Measurements from ENCODE around the gene GOLGA6C. TPM values are rescaled to one million over a fixed set of nuclear protein-coding genes. Genes with fewer than 3 reads are reported as not detected.
"Not testable (repeated sequence)": the region's sequence is repeated elsewhere in the genome, so short reads cannot be mapped to it uniquely, and the experiment has no call there.

Gene GOLGA6C
- total RNA-seq, 1 donor from 2014 or later = not detected

GRCh38 chr15:75227663-75228280, 30.4 kb upstream of the GOLGA6C start:
- no peak for DNase-seq (ENCODE audit: low read depth)

GRCh38 chr15:75228787-75229186, 29.3 kb upstream of the GOLGA6C start:
- DNase-seq (ENCODE audit: low read depth) = no peak

- no peak for DNase-seq (ENCODE audit: low read depth)
Measured at GRCh38 chr15:75229191-75230015, 28.7 kb upstream of the GOLGA6C start.

DNA sequence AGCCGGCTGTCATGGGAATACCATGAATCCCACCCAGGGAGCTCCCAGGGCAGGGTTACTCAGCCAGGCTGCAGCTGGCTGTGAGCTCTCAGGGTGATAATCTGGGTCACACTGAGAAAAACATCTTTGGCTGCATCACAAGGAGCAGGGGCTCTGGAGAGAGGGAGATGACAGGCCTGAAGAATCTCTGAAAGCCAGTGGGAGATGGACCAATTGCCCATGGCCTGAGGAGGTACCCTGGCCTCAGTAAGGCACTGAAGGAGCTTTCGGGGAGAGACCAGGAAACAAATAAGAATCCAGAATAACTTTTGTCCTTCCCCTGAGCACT, 28.2 kb upstream of the GOLGA6C start:
- DNase-seq (ENCODE audit: low read depth) = peak; percentile 9

GRCh38 chr15:75230551-75231371, 27.4 kb upstream of the GOLGA6C start:
- DNase-seq (ENCODE audit: low read depth) = no peak

DNA sequence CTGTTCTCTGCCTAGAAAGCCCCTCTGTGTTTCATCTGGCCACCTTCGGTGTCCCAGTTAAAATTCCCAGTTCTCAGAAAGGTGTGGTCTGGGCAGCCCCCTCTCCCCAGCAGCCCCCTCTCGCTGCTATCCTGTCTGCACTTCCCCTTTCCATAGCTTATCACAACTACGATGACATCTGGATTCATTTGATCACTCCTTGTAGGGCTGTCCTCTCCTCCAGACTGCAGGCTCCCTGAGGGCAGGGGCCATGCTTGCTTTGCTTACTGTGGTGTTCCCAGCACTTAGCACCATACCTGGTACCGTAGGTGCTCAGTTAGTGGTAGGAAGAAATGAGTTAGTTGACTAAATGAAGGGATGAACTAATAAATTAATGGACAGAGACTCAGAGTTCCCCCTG, 26.3 kb upstream of the GOLGA6C start:
- no peak for DNase-seq (ENCODE audit: low read depth)

GRCh38 chr15:75232252-75232813, 25.8 kb upstream of the GOLGA6C start:
- DNase-seq (ENCODE audit: low read depth) = no peak

DNA sequence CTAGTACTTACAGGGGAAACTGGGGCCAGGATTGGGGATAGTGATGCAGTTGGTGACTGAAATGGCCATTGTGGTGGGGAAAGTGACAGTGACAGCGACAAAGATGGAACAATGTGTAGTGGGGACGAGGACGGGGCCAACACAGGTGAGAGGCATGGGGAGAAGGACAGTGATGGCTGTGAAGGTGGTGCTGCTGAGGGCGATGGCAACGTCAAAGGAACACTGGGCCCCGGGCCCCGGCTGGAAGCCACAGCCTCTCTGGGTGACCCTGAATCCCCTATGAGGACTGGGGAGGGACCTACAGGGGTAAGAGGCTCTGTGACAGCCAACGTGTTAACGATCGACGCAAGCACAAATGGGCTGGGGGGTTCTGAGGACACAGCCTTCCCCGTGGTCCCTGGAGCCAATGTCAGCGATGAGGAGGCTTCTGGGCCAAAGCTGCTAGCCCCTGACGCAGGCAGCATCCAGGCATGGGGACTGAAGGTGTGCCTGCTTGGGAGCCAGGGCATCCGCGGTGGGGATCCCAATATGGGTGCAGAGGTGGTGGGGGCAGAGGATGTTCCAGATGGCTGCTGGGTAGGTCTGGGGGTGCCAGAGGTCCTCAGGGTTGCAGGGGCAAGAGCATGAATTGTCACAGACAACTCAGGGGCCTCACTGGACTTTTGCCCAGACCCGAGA, 25.2 kb upstream of the GOLGA6C start:
- DNase-seq (ENCODE audit: low read depth) = no peak

GRCh38 chr15:75233504-75234190, 24.5 kb upstream of the GOLGA6C start:
- DNase-seq (ENCODE audit: low read depth) = no peak

DNA sequence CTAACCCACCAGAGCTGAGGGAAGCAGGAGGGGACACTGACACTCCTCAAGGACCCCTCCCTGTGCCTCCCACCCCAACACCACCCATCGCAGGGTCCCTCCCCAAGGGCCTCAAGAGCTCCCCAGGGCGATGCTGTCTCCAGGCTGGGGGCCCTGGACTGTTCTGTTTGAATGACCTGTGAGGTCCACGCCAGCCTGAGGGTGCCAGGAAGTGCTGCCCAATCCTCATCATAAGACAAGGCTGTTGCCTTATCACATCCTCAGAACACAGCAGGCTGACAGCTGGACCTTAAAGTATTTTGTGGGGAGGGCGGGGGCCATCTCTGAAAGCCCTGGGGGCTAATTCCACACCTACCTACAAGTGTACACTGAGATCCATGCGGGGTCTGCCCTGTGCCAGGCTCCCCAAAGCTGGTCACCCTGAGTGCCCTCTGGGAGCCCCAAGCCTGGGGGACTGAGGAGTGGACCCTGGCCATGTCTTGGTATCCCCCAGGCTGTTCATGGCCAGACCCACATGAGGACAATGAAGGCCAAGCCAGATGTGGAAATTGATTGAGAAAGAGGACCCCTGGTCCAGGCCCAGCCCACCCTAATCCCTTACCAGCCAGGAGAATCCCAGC, 23.8 kb upstream of the GOLGA6C start:
- DNase-seq (ENCODE audit: low read depth) = no peak

DNA sequence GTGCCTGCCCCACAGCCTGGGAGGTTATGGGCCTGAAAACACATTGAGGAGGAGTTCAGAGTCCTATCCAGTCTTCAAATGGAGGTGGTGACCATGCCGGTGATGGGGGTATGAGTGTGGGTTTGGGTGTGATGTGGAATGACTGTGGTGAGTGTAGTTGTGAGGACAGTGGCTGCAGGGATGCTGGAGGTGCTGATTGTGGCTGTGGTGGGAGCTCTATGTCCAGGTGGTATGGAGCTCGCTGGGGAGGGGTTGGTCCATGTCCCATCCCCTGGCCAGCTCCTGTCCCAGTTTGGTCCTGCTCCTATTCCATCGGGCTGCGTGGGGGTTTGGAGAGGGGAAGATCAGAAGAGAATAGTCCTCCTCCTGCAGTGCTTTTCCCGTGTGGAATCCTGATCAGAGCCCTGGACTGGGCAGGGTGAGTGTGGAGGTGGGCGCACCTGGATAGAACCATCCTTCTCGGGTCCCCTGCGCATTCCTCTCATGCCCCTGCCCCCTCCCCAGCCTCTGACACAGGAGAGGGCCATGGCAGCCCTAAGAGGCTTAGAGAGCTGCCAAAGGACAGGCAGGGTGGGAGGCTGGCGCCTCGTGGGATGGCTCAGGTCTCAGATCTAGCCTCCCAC, 23.0 kb upstream of the GOLGA6C start:
- DNase-seq (ENCODE audit: low read depth) = no peak

GRCh38 chr15:75235760-75236729, 22.1 kb upstream of the GOLGA6C start:
- no peak for DNase-seq (ENCODE audit: low read depth)

DNA sequence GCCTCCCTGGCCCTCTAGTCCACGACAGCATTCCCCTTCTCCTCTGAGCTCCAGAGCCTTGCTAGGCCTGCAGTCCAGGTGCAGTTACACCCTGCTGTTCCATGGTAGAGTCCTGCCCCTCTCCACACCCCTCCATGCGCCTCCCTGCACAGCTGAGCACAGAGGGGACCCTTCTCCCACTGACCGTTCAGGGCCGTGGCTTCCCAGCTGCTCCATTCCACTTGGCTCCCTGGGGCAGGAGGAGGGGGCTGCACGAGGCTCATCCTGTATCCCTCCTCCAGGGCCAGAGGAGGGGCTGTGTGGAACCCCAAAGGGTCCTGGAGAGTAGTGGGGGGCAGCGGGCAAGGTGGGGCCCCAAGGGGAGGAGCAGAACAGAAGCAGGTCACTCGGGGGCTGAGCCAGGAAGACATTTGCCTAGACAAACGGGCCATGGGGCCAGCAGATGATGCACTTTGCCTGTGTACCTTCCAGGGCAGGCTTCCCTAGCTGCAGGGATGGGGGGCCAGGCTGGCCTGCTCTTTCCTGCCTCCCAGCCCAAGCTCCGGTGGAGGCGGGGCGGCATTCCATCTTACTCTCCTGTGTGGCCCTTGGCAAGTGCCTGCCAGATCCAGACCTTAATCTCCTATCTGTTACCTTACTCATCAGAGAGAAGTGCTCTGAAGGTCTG, 20.7 kb upstream of the GOLGA6C start:
- no peak for DNase-seq (ENCODE audit: low read depth)

DNA sequence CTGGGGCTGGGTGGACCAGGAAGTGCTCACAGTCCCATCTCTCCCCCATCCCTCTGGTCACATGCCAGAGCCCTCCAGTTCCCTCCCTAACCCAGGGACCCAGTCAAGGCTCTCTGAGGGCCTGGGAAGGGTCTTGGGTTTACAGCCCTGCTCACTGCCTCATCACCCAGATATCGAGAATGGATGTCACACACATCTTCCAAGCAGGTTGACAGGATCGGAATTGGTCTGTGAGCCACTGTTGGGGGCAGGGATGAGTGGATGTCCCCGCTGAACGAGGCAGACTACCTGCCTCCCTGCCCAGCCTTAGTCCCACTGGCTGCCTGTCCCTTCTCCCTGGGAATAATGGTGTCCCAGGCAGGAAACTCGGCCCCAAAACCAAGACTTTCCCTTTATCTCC, 20.0 kb upstream of the GOLGA6C start:
- no peak for DNase-seq (ENCODE audit: low read depth)

GRCh38 chr15:75245741-75246140, 12.4 kb upstream of the GOLGA6C start:
- DNase-seq (ENCODE audit: low read depth) = not testable (repeated sequence)

GRCh38 chr15:75248991-75249390, 9.1 kb upstream of the GOLGA6C start:
- DNase-seq (ENCODE audit: low read depth) = not testable (repeated sequence)

DNA sequence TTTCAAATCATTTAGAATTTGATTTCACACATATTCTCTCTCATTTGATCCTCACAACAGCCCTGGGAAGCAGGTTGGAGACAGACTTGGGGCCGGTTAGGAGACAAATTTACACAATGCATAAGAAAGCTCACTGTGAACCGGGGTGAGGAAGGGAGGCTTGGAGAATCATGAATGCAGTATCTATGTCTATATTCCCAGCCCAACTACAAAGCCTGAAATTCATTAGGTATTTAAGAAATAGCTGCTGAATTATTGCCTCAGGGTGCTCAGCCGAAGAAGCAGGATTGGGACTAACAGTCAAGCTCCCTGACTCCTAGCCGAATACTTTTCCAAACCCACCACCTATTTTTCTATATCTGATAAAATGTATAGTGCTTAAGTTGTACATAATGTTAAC, 8.4 kb upstream of the GOLGA6C start:
- DNase-seq (ENCODE audit: low read depth) = no peak

- DNase-seq (ENCODE audit: low read depth) = not testable (repeated sequence)
Measured at GRCh38 chr15:75251343-75251742, 6.8 kb upstream of the GOLGA6C start.

Data from myocyte (in vitro differentiated cells).